Activated naive CD4-positive, alpha-beta T cell treated with anti-CD3 and anti-CD28 coated beads, Interleukin-2, amount 50 U/mL, for 16 hours (primary cell): ENCODE data around the gene MS4A13.
"Not testable (repeated sequence)": the region's sequence is repeated elsewhere in the genome, so short reads cannot be mapped to it uniquely, and the experiment has no call there.

Source experiments
- DNase-seq: peaks from one replicate; pipeline ENCODE4 v3.0.0-alpha.2; 2020

MS4A13 gene

DNA sequence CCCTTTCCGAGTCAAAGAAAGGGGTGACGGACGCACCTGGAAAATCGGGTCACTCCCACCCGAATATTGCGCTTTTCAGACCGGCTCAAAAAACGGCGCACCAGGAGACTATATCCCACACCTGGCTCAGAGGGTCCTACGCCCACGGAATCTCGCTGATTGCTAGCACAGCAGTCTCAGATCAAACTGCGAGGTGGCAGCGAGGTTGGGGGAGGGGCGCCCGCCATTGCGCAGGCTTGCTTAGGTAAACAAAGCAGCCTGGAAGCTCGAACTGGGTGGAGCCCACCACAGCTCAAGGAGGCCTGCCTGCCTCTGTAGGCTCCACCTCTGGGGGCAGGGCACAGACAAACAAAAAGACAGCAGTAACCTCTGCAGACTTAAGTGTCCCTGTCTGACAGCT, 17.2 kb downstream of the MS4A13 start:
- DNase-seq = not testable (repeated sequence)

DNA sequence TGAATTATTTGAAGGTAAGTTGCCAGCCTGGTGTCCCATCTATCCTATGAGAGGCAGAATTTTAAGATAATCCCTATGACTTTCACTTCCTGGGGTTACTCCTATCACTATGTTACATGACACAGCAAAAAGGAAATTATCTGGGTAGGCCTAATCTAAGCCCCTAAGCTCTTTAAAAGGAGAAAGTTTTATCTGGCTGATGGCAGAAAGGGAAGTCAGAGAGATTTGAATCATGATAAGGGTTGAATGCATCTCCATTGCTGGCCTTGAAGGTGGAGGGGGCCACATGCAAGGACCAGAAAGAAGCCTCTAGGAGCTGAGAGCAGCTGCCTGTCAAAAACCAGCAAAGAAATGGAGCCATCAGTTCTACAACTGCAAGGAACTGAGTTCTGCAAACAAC, 23.4 kb downstream of the MS4A13 start:
- DNase-seq = not testable (repeated sequence)

DNA sequence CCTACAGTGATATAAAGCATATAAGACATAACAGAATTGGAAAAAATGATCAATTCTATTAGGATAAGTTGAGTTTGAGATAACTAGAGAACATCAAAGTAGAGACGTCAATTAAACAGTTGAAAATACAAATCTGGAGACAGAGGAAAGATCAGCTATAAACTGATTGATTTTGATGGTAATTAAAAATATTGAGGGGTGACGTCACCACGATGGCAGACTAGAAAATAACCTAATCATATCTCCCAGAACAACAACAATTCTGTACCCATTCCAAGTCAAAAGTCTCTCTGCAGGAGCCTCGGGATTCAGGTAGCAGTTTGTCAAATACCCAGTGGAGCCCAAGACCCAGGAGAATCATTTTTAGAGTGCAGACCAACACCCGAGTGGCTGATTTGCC, 28.9 kb downstream of the MS4A13 start:
- no peak for DNase-seq

- no peak for DNase-seq
Observed at GRCh38 chr11:60561254-60561653, 46.1 kb downstream of the MS4A13 start.

DNA sequence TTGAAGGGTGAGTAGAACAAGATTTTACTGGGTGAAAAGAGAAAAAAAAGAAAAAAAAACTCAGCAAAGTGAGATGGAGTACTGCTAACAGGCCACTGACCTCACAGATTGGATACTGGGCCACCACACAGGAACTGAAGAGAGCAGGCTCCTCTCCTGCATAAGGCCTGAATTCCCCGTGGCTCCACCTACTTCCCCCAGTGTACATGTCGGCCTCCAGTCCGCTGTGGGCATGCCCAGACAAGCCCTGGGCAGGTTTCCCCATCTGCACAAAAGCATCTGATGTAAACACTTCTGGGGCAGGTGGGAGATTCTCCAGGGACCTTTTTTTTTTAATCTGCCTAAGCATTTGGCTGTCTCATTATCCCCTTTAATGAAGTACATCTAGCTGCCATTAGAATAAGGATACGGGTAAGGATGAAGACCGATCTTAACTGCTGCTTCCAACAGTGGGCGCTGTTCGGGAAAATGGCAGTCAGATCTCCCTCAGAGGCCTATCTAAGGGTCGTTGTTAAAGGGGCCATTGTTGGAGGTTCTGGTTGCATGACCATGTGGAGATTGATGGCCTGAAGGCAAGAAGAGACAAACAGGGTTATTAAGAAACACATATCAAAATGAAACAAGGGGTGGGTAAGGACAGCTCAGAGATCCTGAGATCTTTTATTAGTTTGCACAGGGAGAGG, 48.5 kb downstream of the MS4A13 start:
- no peak for DNase-seq

GRCh38 chr11:60566776-60567175, 51.6 kb downstream of the MS4A13 start:
- no peak for DNase-seq

- DNase-seq = no peak
Observed at GRCh38 chr11:60570970-60571369, 55.8 kb downstream of the MS4A13 start.

- DNase-seq = no peak
Observed at GRCh38 chr11:60589611-60590010, 74.4 kb downstream of the MS4A13 start.
